Ovary (tissue), 3 donors: Measurements from ENCODE around the gene CLDN24.

Experiments
- POLR2A ChIP-seq: fragments of 450-650 bp; IDR thresholded peaks from one replicate; pipeline ENCODE4 v1.6.1; 2017; ENCODE audit warnings: antibody characterized with exemption, mild to moderate bottlenecking, moderate library complexity
- TF ChIP-seq, protein P1 (sequence below), 3 donors: fragments of 450-650 bp in 2 of 3; fragments of 200-600 bp in 1 of 3; IDR thresholded peaks; one replicate each; pipeline versions ENCODE4 v1.5.1 to v1.8.0; 2016 to 2022; ENCODE audit warnings: antibody characterized with exemption in 3 of 3, mild to moderate bottlenecking in 1 of 3
- donor health status: DM: no; HTN: no; CAD: no.

DNA sequence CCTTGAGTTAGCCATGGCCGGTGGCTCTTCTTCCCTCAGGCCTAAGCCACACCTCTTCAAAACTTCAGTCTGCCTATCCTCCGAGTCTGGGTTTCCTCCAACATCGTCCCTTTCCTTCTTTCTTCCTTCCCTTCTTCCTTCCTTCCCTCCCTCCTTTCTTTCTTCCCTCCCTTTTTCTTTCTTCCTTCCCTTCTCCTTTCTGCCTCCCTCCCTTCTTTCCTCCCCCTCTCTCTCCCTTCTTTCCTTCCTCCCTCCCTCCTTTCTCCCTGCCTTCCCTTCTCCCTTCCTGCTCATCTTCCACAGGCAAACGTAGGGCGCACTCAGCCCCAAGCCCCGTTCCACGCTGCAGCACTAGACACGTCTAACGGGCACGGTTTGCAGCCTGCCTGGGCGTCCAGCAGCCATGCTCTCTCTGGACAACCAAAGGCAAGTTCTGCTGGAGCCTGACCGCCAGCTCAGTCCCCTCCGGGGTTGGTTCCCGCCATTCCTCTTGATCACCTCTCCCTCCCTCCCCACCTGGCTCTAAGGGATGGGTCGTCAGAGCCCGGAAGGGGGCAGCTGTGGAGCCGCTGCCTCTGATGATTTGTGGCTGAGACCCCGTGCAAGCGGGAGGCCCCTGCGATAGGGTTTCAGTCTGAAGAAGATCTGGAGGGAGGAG, 34.1 kb upstream of the CLDN24 start:
- TF ChIP-seq, protein P1, sequence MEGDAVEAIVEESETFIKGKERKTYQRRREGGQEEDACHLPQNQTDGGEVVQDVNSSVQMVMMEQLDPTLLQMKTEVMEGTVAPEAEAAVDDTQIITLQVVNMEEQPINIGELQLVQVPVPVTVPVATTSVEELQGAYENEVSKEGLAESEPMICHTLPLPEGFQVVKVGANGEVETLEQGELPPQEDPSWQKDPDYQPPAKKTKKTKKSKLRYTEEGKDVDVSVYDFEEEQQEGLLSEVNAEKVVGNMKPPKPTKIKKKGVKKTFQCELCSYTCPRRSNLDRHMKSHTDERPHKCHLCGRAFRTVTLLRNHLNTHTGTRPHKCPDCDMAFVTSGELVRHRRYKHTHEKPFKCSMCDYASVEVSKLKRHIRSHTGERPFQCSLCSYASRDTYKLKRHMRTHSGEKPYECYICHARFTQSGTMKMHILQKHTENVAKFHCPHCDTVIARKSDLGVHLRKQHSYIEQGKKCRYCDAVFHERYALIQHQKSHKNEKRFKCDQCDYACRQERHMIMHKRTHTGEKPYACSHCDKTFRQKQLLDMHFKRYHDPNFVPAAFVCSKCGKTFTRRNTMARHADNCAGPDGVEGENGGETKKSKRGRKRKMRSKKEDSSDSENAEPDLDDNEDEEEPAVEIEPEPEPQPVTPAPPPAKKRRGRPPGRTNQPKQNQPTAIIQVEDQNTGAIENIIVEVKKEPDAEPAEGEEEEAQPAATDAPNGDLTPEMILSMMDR (IDR thresholded peaks at IDR 0.05) = no peak
- no peak for TF ChIP-seq POLR2A
